ENCODE results near the gene SYT17.

GRCh38 chr16:19266774-19267173, 98.7 kb downstream of the SYT17 start:
- TF ChIP-seq CTCF (IDR thresholded peaks at IDR 0.05; ENCODE audit: low read depth, low read length) (no peak), POLR2A (IDR thresholded peaks at IDR 0.05; ENCODE audit: extremely low read depth, insufficient read length) (no peak), MAX (IDR thresholded peaks at IDR 0.05; ENCODE audit: low read depth, low read length) (no peak)

Measured in NB4 (cell line).